Subcutaneous adipose tissue (tissue), 4 donors: Measurements from ENCODE around the gene BCAS4. TPM values are rescaled to one million over a fixed set of nuclear protein-coding genes. Genes with fewer than 3 reads are reported as not detected.

Experiments used
- CTCF ChIP-seq: fragments of 450-650 bp; IDR thresholded peaks from one replicate; pipeline ENCODE4 v1.5.1; 2016; ENCODE audit warnings: low read depth, mild to moderate bottlenecking, control low read depth, antibody characterized with exemption, moderate library complexity
- total RNA-seq, 4 donors: library from RNA; depleted of rRNA; stranded (reverse); fragments of >200 nt; gene quantifications; one replicate each; pipeline ENCODE4 v1.1.0, GENCODE V29; 2016

BCAS4 gene
- total RNA-seq, 4 donors from 2014 or later, result 0.49 to 14.8 (median 4.3) TPM

GRCh38 chr20:50831622-50832021 is 36.8 kb downstream of the BCAS4 start:
- TF ChIP-seq CTCF, result no peak

- no peak for TF ChIP-seq CTCF
These were observed 39.7 kb downstream of the BCAS4 start for GRCh38 chr20:50834599-50835005.

GRCh38 chr20:50837532-50838321 is 42.9 kb downstream of the BCAS4 start:
- no peak for TF ChIP-seq CTCF

GRCh38 chr20:50838322-50838625 is 43.4 kb downstream of the BCAS4 start:
- TF ChIP-seq CTCF, result no peak

- no peak for TF ChIP-seq CTCF
These were observed 44.0 kb downstream of the BCAS4 start for GRCh38 chr20:50838707-50839385.

GRCh38 chr20:50842821-50843220 is 48.0 kb downstream of the BCAS4 start:
- no peak for TF ChIP-seq CTCF

GRCh38 chr20:50843331-50844276 is 48.7 kb downstream of the BCAS4 start:
- TF ChIP-seq CTCF, result no peak
